K562 (cell line): Measurements from ENCODE around the gene INTS4.
"Not testable (repeated sequence)": the region's sequence is repeated elsewhere in the genome, so short reads cannot be mapped to it uniquely, and the experiment has no call there.

Experiments used
- FOXK2 ChIP-seq, 2 experiments: fragments of 450-650 bp; IDR thresholded peaks in 1 of 2; conservative IDR thresholded peaks in 1 of 2; 2 replicates each; pipeline ENCODE4 v1.6.1; 2016; ENCODE audit warnings: low read depth in 2 of 2, mild to moderate bottlenecking in 1 of 2
- ZBED1 ChIP-seq: IDR thresholded peaks from 2 replicates; pipeline ENCODE4 v1.6.1; 2014
- TF ChIP-seq, protein P1 (sequence below), 3 experiments: IDR thresholded peaks in 2 of 3; conservative IDR thresholded peaks in 1 of 3; 2 replicates each; pipeline ENCODE4 v1.5.1; 2011 to 2012; ENCODE audit warnings: low read length in 3 of 3, mild to moderate bottlenecking in 3 of 3, control low read depth in 2 of 3, improper control_type of control experiment in 1 of 3, inconsistent platforms in 1 of 3, low read depth in 1 of 3, mixed read lengths in 1 of 3, moderate library complexity in 1 of 3; ENCODE audit not compliant: insufficient read depth in 2 of 3

DNA sequence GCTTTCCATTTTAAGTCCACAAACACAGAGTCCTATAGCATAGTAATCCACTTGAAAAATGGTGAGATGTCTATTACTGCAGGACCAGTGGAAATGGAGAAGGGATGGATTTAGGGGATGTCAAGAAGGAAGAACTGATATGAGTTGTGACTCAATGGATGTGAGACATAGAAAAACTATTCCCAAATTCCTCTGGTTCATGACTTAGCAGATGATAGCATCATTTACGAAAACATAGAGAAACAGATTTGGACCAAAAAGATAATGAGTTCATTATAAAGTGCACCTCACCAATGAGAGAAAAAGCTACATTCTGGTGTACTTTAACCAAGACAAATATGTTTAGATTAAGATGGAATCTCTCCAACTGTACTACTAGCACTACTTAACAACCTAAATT, 51.2 kb downstream of the INTS4 start:
- not testable (repeated sequence) for TF ChIP-seq FOXK2 (conservative IDR thresholded peaks at IDR 0.05 in 1 of 2, IDR thresholded peaks at IDR 0.05 in 1 of 2; ENCODE audit: low read depth in 2 of 2); ZBED1
- TF ChIP-seq, protein P1, sequence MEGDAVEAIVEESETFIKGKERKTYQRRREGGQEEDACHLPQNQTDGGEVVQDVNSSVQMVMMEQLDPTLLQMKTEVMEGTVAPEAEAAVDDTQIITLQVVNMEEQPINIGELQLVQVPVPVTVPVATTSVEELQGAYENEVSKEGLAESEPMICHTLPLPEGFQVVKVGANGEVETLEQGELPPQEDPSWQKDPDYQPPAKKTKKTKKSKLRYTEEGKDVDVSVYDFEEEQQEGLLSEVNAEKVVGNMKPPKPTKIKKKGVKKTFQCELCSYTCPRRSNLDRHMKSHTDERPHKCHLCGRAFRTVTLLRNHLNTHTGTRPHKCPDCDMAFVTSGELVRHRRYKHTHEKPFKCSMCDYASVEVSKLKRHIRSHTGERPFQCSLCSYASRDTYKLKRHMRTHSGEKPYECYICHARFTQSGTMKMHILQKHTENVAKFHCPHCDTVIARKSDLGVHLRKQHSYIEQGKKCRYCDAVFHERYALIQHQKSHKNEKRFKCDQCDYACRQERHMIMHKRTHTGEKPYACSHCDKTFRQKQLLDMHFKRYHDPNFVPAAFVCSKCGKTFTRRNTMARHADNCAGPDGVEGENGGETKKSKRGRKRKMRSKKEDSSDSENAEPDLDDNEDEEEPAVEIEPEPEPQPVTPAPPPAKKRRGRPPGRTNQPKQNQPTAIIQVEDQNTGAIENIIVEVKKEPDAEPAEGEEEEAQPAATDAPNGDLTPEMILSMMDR (IDR thresholded peaks at IDR 0.05 in 2 of 3, conservative IDR thresholded peaks at IDR 0.05 in 1 of 3; ENCODE audit: insufficient read depth in 2 of 3, low read depth in 1 of 3, low read length in 3 of 3), result not testable (repeated sequence)
